CD4-positive, alpha-beta T cell treated with Interleukin-6 at 100 ng/mL for 8 hours (primary cell): ENCODE measurements around the gene KCNJ1.
A peak's percentile ranks its signal among the peaks of the same experiment; 100 is the strongest.

Experiments
- DNase-seq: peaks from one replicate; pipeline ENCODE4 v3.0.0-alpha.2; 2020; ENCODE audit warnings: mixed read lengths, low spot score

KCNJ1 gene

GRCh38 chr11:128901653-128902514 lies 34.8 kb upstream of the KCNJ1 start:
- DNase-seq, result no peak

- DNase-seq, result no peak
Observed at GRCh38 chr11:128900468-128900867, 33.4 kb upstream of the KCNJ1 start.

- DNase-seq, result no peak
Observed at GRCh38 chr11:128898580-128899344, 31.7 kb upstream of the KCNJ1 start.

- DNase-seq, result no peak
Observed at GRCh38 chr11:128897826-128898225, 30.7 kb upstream of the KCNJ1 start.

- DNase-seq, result no peak
Observed at GRCh38 chr11:128896356-128896755, 29.3 kb upstream of the KCNJ1 start.

- no peak for DNase-seq
Observed at GRCh38 chr11:128895526-128895925, 28.4 kb upstream of the KCNJ1 start.

- no peak for DNase-seq
Observed at GRCh38 chr11:128894685-128895084, 27.6 kb upstream of the KCNJ1 start.

GRCh38 chr11:128894286-128894681 lies 27.2 kb upstream of the KCNJ1 start:
- DNase-seq, result no peak

GRCh38 chr11:128893578-128894285 lies 26.6 kb upstream of the KCNJ1 start:
- DNase-seq, result no peak

- DNase-seq, result no peak
Observed at GRCh38 chr11:128892866-128893565, 25.9 kb upstream of the KCNJ1 start.

GRCh38 chr11:128891913-128892398 lies 24.9 kb upstream of the KCNJ1 start:
- DNase-seq, result no peak

- no peak for DNase-seq
Observed at GRCh38 chr11:128890543-128891368, 23.7 kb upstream of the KCNJ1 start, which contains the start of gene KCNJ5. Gene KCNJ5 (plus strand): TSS chr11:128891356. CDS start chr11:128911274, 19,918 bp downstream.

GRCh38 chr11:128890216-128890542 lies 23.1 kb upstream of the KCNJ1 start:
- no peak for DNase-seq

- DNase-seq, result no peak
Observed at GRCh38 chr11:128889657-128890213, 22.6 kb upstream of the KCNJ1 start.

- no peak for DNase-seq
Observed at GRCh38 chr11:128888034-128888985, 21.2 kb upstream of the KCNJ1 start.

- no peak for DNase-seq
Observed at GRCh38 chr11:128886406-128887124, 19.5 kb upstream of the KCNJ1 start.

- peak; percentile 62 for DNase-seq
Observed at GRCh38 chr11:128884703-128885338, 17.7 kb upstream of the KCNJ1 start.

- DNase-seq, result no peak
Observed at GRCh38 chr11:128884054-128884453, 17.0 kb upstream of the KCNJ1 start.
